Smooth muscle cell (in vitro differentiated cells): ENCODE results near the gene MTA1. TPM values are rescaled to one million over a fixed set of nuclear protein-coding genes. Genes with fewer than 3 reads are reported as not detected.

ENCODE experiments used
- DNase-seq: peaks from one replicate; lab custom pipeline; 2025; ENCODE audit not compliant: unreplicated experiment; lab: John Stamatoyannopoulos, UW
- H2AFZ ChIP-seq: fragments of 200-600 bp; sonication (generic); 2 replicates; pipeline ENCODE4 v1.6.0; 2016; ENCODE audit warnings: antibody characterized with exemption, low read depth, mild to moderate bottlenecking
- H3F3A ChIP-seq: fragments of 200-600 bp; sonication (generic); 2 replicates; pipeline ENCODE4 v1.6.0; 2017; ENCODE audit warnings: antibody characterized with exemption, low read depth
- H3K27ac ChIP-seq: fragments of 200-600 bp; sonication (generic); 2 replicates; pipeline ENCODE4 v1.5.1; 2016; ENCODE audit warnings: low read depth, mild to moderate bottlenecking
- H3K27me3 ChIP-seq: fragments of 200-600 bp; sonication (generic); 2 replicates; pipeline ENCODE4 v1.6.1; 2016; ENCODE audit warnings: low read depth, mild to moderate bottlenecking
- H3K36me3 ChIP-seq: fragments of 200-600 bp; sonication (generic); 2 replicates; pipeline ENCODE4 v1.5.1; 2016; ENCODE audit warnings: low read depth
- H3K4me1 ChIP-seq: fragments of 200-600 bp; sonication (generic); 2 replicates; pipeline ENCODE4 v1.5.1; 2016; ENCODE audit warnings: low read depth
- H3K4me2 ChIP-seq: fragments of 200-600 bp; sonication (generic); 2 replicates; pipeline ENCODE4 v1.6.0; 2016; ENCODE audit warnings: mild to moderate bottlenecking
- H3K4me3 ChIP-seq: fragments of 200-600 bp; sonication (generic); 2 replicates; pipeline ENCODE4 v1.5.1; 2016; ENCODE audit warnings: mild to moderate bottlenecking
- H3K79me2 ChIP-seq: fragments of 200-600 bp; sonication (generic); 2 replicates; pipeline ENCODE4 v1.6.0; 2016; ENCODE audit warnings: low read depth, mild to moderate bottlenecking
- H3K9ac ChIP-seq: fragments of 200-600 bp; sonication (generic); 2 replicates; pipeline ENCODE4 v1.6.0; 2016; ENCODE audit warnings: low read depth
- H3K9me3 ChIP-seq: fragments of 200-600 bp; sonication (generic); replicated peaks from 2 replicates; pipeline ENCODE4 v1.5.1; 2016; ENCODE audit warnings: low read depth
- H4K20me1 ChIP-seq: fragments of 200-600 bp; sonication (generic); 2 replicates; pipeline ENCODE4 v1.6.0; 2016; ENCODE audit warnings: low read depth
- WGBS: methylation state at CpG from one replicate; pipeline ENCODE4 v1.1.7; 2016; ENCODE audit warnings: low lambda C conversion rate; 5-methylcytosine and 5-hydroxymethylcytosine counted together
- polyA plus RNA-seq: library from polyadenylated mRNA; unstranded; fragments of >200 nt; fragmentation: Nextera tagmentation; extraction: Ambion mirVana; gene quantifications from 2 replicates; pipeline ENCODE4 v1.2.1, GENCODE V29; 2016
- total RNA-seq: library from RNA; depleted of rRNA; stranded (reverse); fragments of >200 nt; gene quantifications from 2 replicates; pipeline ENCODE4 v1.2.3, GENCODE V29; 2014
- TF ChIP-seq, protein P1 (sequence below): fragments of 200-600 bp; sonication (generic); IDR thresholded peaks from 2 replicates; pipeline ENCODE4 v1.5.1; 2017; ENCODE audit warnings: borderline replicate concordance, mild to moderate bottlenecking, antibody characterized with exemption; ENCODE audit not compliant: insufficient read depth, poor library complexity, severe bottlenecking

Gene MTA1
- total and polyA plus RNA-seq, 2 experiments from 2014 or later = 41.3 to 48.7 TPM

DNA sequence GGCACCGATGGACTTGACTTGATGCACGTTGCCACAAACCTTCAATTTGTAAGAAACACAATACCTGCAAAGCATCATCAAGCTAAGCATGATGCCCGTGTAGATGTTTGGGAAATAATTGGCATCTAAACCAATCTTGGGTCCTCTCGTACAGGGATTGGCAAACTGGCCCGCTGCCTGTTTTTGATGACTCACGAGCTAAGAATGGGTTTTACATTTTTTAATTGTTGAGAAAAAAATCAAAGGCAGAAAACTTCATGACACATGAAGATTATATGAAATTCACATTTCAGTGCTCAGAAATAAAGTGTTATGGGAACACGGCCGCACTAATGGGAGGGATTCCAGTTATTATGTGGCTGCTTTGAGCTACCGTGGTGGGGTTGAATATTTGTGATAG is 10.9 kb downstream of the MTA1 start:
- H3K27me3 ChIP-seq = no peaks in the 10 kb centered on the region
- H3K36me3 ChIP-seq = no peaks in the 10 kb centered on the region
- no peaks in the 10 kb centered on the region for H3K9me3 ChIP-seq
- H4K20me1 ChIP-seq = peaks cover 84% of the 10 kb centered on the region
- H3K4me3 ChIP-seq = no peak overlapping the region
- no peak overlapping the region for H2AFZ ChIP-seq
- H3K4me2 ChIP-seq = no peak overlapping the region
- H3K27ac ChIP-seq = no peak overlapping the region
- TF ChIP-seq, protein P1, sequence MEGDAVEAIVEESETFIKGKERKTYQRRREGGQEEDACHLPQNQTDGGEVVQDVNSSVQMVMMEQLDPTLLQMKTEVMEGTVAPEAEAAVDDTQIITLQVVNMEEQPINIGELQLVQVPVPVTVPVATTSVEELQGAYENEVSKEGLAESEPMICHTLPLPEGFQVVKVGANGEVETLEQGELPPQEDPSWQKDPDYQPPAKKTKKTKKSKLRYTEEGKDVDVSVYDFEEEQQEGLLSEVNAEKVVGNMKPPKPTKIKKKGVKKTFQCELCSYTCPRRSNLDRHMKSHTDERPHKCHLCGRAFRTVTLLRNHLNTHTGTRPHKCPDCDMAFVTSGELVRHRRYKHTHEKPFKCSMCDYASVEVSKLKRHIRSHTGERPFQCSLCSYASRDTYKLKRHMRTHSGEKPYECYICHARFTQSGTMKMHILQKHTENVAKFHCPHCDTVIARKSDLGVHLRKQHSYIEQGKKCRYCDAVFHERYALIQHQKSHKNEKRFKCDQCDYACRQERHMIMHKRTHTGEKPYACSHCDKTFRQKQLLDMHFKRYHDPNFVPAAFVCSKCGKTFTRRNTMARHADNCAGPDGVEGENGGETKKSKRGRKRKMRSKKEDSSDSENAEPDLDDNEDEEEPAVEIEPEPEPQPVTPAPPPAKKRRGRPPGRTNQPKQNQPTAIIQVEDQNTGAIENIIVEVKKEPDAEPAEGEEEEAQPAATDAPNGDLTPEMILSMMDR = no peak
- no peaks in the 10 kb centered on the region for H3K4me1 ChIP-seq
- peaks cover 89% of the 10 kb centered on the region for H3K79me2 ChIP-seq
- DNase-seq = no peak
- no peak overlapping the region for H3K9ac ChIP-seq
- WGBS = 84% methylated on average over 9 of the region's 9 CpGs
- no peaks in the 10 kb centered on the region for H3F3A ChIP-seq

DNA sequence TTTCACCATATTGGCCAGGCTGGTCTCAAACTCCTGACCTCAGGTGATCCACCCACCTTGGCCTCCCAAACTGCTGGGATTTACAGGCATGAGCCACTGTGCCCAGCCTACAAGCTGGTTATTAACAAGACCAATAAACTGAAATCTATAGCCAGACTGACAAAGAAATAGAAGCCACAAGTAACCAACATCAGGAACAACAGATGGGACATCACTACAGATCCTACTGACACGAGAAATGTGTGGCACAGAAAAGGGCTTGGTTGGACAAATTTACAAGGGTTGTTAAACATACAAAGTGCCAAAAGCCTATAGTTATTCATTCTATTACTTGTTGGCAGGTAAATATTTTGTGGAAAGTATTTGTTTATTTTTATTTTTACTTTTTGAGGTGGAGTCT is 11.6 kb downstream of the MTA1 start:
- H3K4me3 ChIP-seq = no peak overlapping the region
- no peak overlapping the region for H2AFZ ChIP-seq
- no peaks in the 10 kb centered on the region for H3K36me3 ChIP-seq
- no peak for DNase-seq
- H3K27me3 ChIP-seq = no peaks in the 10 kb centered on the region
- no peaks in the 10 kb centered on the region for H3K4me1 ChIP-seq
- peaks cover 91% of the 10 kb centered on the region for H3K79me2 ChIP-seq
- H3K9ac ChIP-seq = no peak overlapping the region
- no peaks in the 10 kb centered on the region for H3F3A ChIP-seq
- H3K9me3 ChIP-seq = no peaks in the 10 kb centered on the region
- peaks cover 86% of the 10 kb centered on the region for H4K20me1 ChIP-seq
- no peak overlapping the region for H3K4me2 ChIP-seq
- H3K27ac ChIP-seq = no peak overlapping the region
- TF ChIP-seq, protein P1 = no peak
- WGBS = 100% methylated on average over 1 of the region's 1 CpG

DNA sequence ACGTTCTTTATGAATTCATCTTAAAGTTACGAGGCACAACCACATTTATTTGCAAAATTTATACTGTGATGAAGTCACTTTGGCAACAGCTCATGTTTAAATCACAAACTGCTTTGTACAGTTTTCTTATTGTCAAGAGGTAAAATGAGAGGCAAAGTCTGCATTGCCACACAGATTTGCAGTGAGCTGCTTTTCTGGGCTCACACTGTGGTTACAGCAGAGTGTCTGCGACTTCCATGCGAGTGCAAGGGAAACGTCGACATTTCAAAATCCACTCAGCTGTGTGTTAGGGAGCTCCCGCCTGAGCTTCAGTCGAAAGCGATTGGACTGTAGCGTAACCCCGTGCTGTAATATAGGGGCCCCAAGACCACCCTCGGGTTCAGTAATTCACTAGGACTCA is 13.0 kb downstream of the MTA1 start:
- H3F3A ChIP-seq = no peaks in the 10 kb centered on the region
- H3K9me3 ChIP-seq = no peaks in the 10 kb centered on the region
- H3K27ac ChIP-seq = no peak overlapping the region
- WGBS = 95% methylated on average over 12 of the region's 12 CpGs
- H4K20me1 ChIP-seq = peaks cover 91% of the 10 kb centered on the region
- H3K4me2 ChIP-seq = no peak overlapping the region
- H2AFZ ChIP-seq = no peak overlapping the region
- H3K36me3 ChIP-seq = no peaks in the 10 kb centered on the region
- no peak overlapping the region for H3K9ac ChIP-seq
- H3K4me1 ChIP-seq = no peaks in the 10 kb centered on the region
- peaks cover 93% of the 10 kb centered on the region for H3K79me2 ChIP-seq
- TF ChIP-seq, protein P1 = no peak
- no peaks in the 10 kb centered on the region for H3K27me3 ChIP-seq
- no peak for DNase-seq
- H3K4me3 ChIP-seq = no peak overlapping the region

DNA sequence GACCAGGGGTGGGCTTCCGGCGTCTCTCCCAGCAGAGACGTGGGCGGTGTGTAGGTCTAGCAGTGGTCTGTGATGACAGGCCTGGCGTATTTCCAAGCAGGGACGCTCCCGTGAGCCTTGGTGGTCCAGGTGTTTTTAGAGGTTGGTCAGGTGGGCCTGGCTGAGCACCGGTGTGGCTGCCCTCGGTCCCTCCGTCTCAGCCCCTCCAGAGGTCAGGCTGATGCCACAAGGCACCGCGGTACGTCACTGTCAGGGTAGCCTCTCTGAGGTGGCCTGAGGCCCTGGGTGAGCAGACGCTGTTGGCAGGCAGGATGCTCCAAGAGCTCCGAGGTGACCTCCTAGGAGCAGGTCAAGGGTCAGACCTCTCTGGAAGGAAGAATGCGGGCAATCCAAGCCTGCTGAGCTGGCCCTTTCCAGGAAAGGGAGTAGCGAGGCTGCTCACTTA is 13.6 kb downstream of the MTA1 start:
- H3K9ac ChIP-seq = no peak overlapping the region
- TF ChIP-seq, protein P1 = no peak
- no peak for DNase-seq
- H3K4me3 ChIP-seq = no peak overlapping the region
- peaks cover 94% of the 10 kb centered on the region for H3K79me2 ChIP-seq
- no peaks in the 10 kb centered on the region for H3K9me3 ChIP-seq
- H3K4me2 ChIP-seq = no peak overlapping the region
- no peaks in the 10 kb centered on the region for H3K36me3 ChIP-seq
- H3K27me3 ChIP-seq = no peaks in the 10 kb centered on the region
- no peaks in the 10 kb centered on the region for H3K4me1 ChIP-seq
- no peaks in the 10 kb centered on the region for H3F3A ChIP-seq
- WGBS = 94% methylated on average over 17 of the region's 17 CpGs
- H4K20me1 ChIP-seq = peaks cover 92% of the 10 kb centered on the region
- H2AFZ ChIP-seq = no peak overlapping the region
- no peak overlapping the region for H3K27ac ChIP-seq
